GM12874 (cell line): ENCODE measurements around the gene HAUS3.

ENCODE experiments used
- CTCF ChIP-seq: IDR thresholded peaks from 2 replicates; pipeline ENCODE4 v1.5.1; 2011; ENCODE audit warnings: low read depth, mild to moderate bottlenecking, control low read depth, low read length, moderate library complexity; ENCODE audit not compliant: insufficient read depth

HAUS3 gene

GRCh38 chr4:2287594-2287915 lies 45.6 kb upstream of the HAUS3 start:
- no peak for TF ChIP-seq CTCF

GRCh38 chr4:2286904-2287593 lies 45.1 kb upstream of the HAUS3 start:
- no peak for TF ChIP-seq CTCF

- TF ChIP-seq CTCF, result no peak
These were observed 43.9 kb upstream of the HAUS3 start for GRCh38 chr4:2285613-2286381.

GRCh38 chr4:2284934-2285612 lies 43.2 kb upstream of the HAUS3 start:
- TF ChIP-seq CTCF, result no peak

- no peak for TF ChIP-seq CTCF
These were observed 42.4 kb upstream of the HAUS3 start for GRCh38 chr4:2284161-2284933.

GRCh38 chr4:2283199-2283711 lies 41.3 kb upstream of the HAUS3 start:
- no peak for TF ChIP-seq CTCF
